ENCODE data around the gene KLHL30. TPM values are rescaled to one million over a fixed set of nuclear protein-coding genes. Genes with fewer than 3 reads are reported as not detected.

KLHL30 gene
- total and polyA plus RNA-seq, 2 experiments from 2014 or later: 0.07 TPM; not detected in 1

DNA sequence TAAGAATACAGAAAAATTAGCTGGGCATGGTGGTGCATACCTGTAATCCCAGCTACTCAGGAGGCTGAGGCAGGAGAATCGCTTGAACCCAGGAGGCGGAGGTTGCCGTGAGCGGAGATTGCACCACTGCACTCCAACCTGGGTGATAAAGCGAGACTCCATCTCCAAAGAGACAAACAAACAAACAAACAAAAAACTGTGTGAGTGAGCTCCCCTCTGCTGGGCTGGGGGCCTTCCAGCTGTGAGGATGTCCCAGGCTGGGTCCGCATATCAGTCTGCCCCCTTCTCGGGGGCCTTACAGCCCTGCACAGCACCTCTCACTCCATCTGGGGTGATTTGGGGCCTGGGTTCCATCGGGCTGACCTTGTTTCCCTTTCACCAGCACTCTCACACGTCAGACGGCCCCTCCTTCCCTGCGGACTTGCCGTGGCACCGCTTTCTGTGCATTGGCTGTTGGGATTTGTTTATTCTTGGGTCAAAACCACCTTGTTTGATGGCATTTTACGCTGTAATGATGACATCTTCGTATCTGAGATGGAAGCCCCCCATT, 2.8 kb upstream of the KLHL30 start:
- H3K4me2 ChIP-seq: no peak overlapping the region
- TF ChIP-seq POLR2AphosphoS5 (IDR thresholded peaks at IDR 0.05; ENCODE audit: low read depth): no peak
- TF ChIP-seq ZNF331 (CRISPR knock-in tag; IDR thresholded peaks at IDR 0.05; ENCODE audit: low read depth): no peak
- no peak for TF ChIP-seq STAT1 (IDR thresholded peaks at IDR 0.05; ENCODE audit: unreplicated experiment)
- TF ChIP-seq JUNB (IDR thresholded peaks at IDR 0.05; ENCODE audit: unreplicated experiment): no peak
- TF ChIP-seq, protein P1, sequence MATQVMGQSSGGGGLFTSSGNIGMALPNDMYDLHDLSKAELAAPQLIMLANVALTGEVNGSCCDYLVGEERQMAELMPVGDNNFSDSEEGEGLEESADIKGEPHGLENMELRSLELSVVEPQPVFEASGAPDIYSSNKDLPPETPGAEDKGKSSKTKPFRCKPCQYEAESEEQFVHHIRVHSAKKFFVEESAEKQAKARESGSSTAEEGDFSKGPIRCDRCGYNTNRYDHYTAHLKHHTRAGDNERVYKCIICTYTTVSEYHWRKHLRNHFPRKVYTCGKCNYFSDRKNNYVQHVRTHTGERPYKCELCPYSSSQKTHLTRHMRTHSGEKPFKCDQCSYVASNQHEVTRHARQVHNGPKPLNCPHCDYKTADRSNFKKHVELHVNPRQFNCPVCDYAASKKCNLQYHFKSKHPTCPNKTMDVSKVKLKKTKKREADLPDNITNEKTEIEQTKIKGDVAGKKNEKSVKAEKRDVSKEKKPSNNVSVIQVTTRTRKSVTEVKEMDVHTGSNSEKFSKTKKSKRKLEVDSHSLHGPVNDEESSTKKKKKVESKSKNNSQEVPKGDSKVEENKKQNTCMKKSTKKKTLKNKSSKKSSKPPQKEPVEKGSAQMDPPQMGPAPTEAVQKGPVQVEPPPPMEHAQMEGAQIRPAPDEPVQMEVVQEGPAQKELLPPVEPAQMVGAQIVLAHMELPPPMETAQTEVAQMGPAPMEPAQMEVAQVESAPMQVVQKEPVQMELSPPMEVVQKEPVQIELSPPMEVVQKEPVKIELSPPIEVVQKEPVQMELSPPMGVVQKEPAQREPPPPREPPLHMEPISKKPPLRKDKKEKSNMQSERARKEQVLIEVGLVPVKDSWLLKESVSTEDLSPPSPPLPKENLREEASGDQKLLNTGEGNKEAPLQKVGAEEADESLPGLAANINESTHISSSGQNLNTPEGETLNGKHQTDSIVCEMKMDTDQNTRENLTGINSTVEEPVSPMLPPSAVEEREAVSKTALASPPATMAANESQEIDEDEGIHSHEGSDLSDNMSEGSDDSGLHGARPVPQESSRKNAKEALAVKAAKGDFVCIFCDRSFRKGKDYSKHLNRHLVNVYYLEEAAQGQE (IDR thresholded peaks at IDR 0.05; ENCODE audit: unreplicated experiment): no peak
- no peak for TF ChIP-seq CREB1 (CRISPR knock-in tag; IDR thresholded peaks at IDR 0.05; ENCODE audit: low read depth)
- TF ChIP-seq ZNF114 (CRISPR knock-in tag; IDR thresholded peaks at IDR 0.05): no peak
- TF ChIP-seq EZH2phosphoT487 (IDR thresholded peaks at IDR 0.05; ENCODE audit: unreplicated experiment): no peak
- TF ChIP-seq, protein P2, sequence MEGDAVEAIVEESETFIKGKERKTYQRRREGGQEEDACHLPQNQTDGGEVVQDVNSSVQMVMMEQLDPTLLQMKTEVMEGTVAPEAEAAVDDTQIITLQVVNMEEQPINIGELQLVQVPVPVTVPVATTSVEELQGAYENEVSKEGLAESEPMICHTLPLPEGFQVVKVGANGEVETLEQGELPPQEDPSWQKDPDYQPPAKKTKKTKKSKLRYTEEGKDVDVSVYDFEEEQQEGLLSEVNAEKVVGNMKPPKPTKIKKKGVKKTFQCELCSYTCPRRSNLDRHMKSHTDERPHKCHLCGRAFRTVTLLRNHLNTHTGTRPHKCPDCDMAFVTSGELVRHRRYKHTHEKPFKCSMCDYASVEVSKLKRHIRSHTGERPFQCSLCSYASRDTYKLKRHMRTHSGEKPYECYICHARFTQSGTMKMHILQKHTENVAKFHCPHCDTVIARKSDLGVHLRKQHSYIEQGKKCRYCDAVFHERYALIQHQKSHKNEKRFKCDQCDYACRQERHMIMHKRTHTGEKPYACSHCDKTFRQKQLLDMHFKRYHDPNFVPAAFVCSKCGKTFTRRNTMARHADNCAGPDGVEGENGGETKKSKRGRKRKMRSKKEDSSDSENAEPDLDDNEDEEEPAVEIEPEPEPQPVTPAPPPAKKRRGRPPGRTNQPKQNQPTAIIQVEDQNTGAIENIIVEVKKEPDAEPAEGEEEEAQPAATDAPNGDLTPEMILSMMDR (conservative IDR thresholded peaks at IDR 0.05; ENCODE audit: low read depth in 2 of 2): no peak
- TF ChIP-seq, protein P3, sequence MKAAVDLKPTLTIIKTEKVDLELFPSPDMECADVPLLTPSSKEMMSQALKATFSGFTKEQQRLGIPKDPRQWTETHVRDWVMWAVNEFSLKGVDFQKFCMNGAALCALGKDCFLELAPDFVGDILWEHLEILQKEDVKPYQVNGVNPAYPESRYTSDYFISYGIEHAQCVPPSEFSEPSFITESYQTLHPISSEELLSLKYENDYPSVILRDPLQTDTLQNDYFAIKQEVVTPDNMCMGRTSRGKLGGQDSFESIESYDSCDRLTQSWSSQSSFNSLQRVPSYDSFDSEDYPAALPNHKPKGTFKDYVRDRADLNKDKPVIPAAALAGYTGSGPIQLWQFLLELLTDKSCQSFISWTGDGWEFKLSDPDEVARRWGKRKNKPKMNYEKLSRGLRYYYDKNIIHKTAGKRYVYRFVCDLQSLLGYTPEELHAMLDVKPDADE (IDR thresholded peaks at IDR 0.05): no peak
- no peak for TF ChIP-seq NANOG (IDR thresholded peaks at IDR 0.05; ENCODE audit: borderline replicate concordance)
- no peak for TF ChIP-seq ZNF462 (CRISPR knock-in tag; IDR thresholded peaks at IDR 0.05)
- TF ChIP-seq EZH2 (IDR thresholded peaks at IDR 0.05; ENCODE audit: low read depth, unreplicated experiment): no peak
- no peaks in the 10 kb centered on the region for H3K79me2 ChIP-seq (replicated peaks; ENCODE audit: insufficient read depth)
- no peaks in the 10 kb centered on the region for H3K36me3 ChIP-seq (ENCODE audit: insufficient read depth)
- no peak overlapping the region for H3K27ac Mint-ChIP-seq
- no peak overlapping the region for H2AFZ ChIP-seq
- no peaks in the 10 kb centered on the region for H3K9me3 Mint-ChIP-seq
- no peaks in the 10 kb centered on the region for H3K9me2 ChIP-seq (ENCODE audit: insufficient read depth)
- H3K4me1 Mint-ChIP-seq: peaks cover 5% of the 10 kb centered on the region; the same call in 1 of the 3 replicates
- no peak overlapping the region for H3K4me3 Mint-ChIP-seq
- ATAC-seq: no peak
- DNase-seq (ENCODE audit: low spot score): no peak
- H3K27ac ChIP-seq (ENCODE audit: low read depth): no peak overlapping the region
- H4K20me1 ChIP-seq (replicated peaks; ENCODE audit: insufficient read depth): no peaks in the 10 kb centered on the region
- no peaks in the 10 kb centered on the region for H3K36me3 Mint-ChIP-seq (ENCODE audit: low read depth)
- no peaks in the 10 kb centered on the region for H3F3A ChIP-seq (replicated peaks; ENCODE audit: low read depth)
- H3K27me3 Mint-ChIP-seq (ENCODE audit: insufficient read depth, low read depth, poor library complexity): peaks cover 10% of the 10 kb centered on the region
- H3K4me1 ChIP-seq (ENCODE audit: insufficient read depth): no peaks in the 10 kb centered on the region
- no peak overlapping the region for H3K4me3 ChIP-seq
- no peaks in the 10 kb centered on the region for H3K27me3 ChIP-seq (ENCODE audit: insufficient read depth)
